GM21786 (cell line): ENCODE data around the gene CAMK2N1.
A peak's percentile ranks its signal among the peaks of the same experiment; 100 is the strongest.
"Not testable (repeated sequence)": the region's sequence is repeated elsewhere in the genome, so short reads cannot be mapped to it uniquely, and the experiment has no call there.

Experiments
- ATAC-seq: cut with Tn5 transposase; IDR thresholded peaks from one replicate; pipeline ENCODE4 v1.9.1; 2021; ENCODE audit not compliant: unreplicated experiment

CAMK2N1 gene

DNA sequence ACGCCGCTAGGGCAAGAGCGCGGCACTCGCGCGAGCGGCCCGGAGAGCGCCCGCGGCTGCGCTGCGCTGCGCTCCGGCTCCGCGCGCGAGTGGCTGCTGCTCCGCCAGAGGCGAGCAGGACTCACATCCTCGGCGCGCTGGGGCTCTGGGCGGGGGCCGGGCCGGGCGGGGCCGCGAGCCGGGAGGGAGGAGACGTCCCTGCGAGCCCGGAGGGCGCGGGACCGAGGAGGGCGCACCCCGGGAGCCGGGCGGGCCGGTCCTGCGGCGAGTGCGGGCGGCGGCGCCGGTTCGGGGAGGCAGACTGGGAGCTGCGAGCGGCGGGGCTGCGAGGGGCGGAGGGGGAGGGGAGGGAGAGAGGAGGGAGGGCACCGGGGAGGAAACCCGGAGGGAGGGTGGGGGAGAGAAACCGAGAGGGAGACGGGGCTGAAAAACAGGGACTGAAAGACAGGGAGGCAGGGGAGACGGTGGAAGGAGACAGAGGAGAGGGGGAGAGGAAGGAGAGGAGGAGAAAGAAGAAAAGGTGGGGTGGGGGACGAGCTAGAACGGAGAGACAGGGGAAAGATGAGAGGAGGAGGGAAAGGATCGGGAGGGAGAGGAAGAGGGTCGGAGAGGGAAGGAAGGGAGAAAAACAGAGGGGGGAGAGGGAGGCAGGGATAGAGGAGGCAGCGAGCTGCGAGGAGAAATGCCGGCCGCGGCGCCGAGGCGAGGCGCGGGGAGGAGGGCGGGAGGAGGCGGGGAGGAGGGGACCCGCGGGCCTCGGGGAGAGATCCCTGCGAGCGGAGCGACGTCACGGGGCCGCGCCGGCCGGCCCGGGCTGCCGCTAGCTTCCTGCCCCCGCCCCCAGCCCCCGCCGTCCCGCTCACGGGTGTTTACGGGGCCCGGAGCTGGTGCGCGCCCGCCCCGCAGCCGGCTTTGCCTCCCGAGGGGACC, at the start of gene CAMK2N1:
TSS of gene CAMK2N1 (minus strand) at position 684 of the 930 bp plus-strand sequence. CDS start 831 bp downstream, outside the sequence.
- ATAC-seq: no peak

DNA sequence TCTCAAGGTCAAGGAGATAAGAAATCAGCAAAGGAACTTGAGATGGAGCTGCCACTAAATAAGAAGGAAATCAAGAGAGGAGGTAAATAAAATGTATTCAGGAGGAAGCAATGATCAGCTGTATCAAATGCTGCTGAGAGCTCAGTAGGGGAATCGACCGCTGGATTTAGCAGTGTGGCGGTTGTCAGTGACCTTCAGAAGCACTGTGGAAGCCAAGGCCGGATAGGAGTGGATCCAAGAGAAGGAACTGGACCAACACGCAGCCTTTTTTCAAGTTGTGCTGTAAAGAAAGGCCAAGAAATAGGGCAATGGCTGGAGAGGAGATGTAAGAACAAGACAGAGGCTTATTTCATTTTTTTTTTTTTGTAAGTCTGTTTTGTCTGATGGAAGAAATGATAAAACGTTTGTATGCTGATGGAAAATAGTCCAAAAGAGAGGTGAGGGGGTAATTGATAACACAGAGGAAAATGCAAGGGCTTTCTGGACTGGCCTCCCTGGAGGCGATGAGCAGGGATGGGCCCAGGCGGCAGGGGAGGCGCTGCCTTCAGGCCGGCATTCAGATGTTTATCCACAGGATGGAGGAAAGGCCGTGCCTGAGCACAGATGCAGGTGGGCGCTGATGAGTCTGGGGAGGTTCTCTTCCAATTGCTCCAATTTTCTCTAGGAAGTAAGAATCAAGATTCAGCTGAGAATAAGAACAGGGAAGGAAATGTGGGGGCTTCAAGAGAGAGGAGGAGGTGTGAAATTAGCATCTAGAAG, 48.8 kb upstream of the CAMK2N1 start:
- ATAC-seq: no peak

DNA sequence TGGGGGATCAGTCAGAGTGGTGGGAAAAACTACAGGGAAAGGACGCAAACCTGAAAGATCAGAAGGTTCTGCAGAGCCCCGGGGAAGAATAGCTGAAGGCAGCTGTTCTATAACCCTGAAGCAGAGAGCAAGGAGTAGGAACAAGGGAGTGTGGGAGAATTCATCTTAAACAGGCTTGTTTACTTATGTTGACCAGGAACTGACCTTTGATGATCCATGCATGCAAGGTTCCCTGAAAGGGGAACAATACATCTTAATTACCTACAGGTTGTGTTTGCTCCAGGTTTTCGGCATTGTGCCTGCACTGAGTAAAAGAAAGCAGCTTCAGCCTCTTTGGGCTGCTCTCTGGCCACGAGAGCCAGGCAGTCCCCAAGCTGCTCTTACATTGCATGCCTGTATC, 47.6 kb upstream of the CAMK2N1 start:
- ATAC-seq: no peak

DNA sequence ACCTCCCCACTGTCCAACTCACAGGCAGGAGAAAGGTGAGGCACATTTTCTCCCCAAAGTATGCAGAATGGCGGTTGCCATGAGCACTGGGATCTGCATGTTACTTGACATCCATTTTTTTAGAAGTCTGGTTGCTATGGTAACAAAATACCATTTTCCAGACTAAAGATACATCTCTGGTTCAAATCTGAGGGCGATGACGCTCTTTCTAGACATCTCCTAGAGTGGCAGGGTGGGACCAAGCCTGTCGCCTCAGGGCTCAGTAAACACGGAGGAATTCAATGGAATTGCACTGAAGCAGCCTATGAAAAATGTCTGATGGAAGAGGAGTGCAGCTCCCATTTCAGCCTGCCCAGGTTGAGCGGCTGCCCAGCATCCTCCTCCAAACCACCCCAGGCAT, 44.9 kb upstream of the CAMK2N1 start:
- no peak for ATAC-seq

DNA sequence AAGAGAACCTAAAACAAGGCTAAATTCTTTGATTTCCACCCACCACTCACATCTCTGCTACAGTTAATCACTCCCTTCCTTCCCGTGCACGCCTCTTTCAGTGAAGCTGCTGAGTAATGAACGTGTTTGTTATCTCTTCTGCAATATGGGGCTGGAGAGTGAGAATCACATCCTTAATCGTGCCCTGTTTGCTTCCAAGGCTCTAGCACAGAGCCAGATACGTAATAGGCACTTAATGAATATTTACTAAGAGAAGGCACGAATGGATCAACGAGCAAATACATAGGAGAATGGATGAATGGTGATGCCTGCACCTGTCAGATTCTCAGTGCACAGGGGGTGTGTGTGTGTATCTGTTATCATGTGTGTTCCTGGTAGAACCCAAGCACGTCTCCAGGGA, 44.3 kb upstream of the CAMK2N1 start:
- no peak for ATAC-seq

DNA sequence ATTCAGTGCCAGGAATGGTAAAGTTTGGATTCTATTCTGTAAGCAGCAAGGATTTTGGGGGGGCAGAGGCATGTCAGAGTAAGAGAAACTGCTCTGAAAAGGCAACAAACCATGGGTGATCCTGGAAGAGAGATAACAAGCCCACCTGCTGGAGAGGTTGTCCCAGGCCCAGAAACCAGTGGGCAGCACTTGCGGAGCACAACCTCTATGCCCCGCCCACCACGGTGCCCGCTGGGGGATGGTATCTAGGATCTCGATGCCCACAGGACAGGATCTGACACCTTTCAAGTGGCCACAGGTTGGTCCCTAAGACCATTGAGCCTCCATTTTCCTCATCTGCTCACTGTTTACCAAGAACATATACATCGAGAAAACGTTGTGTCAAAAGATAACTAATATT, 42.2 kb upstream of the CAMK2N1 start:
- no peak for ATAC-seq

DNA sequence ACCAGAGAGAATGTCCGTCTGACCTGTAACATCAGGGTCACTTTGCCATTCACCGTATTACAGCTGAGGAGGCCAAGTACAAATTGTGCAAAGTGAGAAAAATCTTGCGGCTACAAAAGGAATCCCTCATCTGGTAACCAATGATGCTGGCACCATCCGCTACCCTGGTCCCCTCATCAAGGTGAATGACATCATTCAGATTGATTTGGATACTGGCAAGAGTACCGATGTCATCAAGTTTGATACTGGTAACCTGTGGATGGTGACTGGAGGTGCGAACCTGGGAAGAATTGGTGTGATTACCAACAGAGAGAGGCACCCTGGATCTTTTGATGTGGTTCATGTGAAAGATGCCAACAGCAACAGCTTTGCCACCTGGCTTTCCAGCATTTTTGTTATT, 40.3 kb upstream of the CAMK2N1 start:
- ATAC-seq: no peak

DNA sequence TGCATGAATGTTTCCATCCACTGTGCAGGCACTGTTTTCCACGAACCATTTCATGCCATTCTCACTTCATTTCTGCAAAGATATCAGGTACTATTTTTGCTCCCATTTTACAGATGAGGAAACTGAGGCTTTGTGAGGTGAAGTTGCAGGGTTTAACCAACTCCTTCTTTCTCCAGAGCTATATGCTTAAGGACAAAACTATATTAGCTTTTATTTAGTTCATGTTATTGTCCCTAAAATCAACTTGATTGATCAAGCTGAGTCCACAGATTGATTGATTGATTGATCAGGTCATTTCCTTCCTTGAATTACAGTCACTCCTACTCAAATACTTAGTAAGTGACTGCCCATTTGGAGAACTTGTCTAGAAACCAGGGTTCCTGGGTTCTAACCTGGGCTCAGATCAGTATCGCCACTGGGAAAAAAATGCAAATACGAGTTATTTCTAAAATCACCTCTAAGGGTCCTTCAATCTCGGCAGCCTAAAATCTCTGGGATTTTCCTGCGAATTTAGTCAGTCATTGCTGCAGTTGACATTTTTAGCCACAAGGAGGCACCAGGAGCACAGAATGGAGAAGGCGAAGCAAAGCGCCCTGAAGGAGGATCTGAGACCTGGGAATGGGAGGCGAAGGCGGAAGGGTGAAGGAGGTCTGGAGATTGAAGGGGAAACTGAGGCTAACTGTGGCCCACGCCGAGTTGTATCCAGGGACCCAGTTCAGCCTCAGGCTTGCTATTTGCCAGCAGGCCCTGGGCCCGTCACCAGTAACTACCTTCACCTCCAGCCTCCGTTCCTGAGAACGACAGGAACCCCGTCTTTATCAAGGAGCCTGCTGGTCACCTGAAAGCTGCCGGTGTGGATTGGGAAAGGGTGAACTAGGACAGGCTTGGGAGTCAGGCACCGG, 36.2 kb upstream of the CAMK2N1 start:
- no peak for ATAC-seq

DNA sequence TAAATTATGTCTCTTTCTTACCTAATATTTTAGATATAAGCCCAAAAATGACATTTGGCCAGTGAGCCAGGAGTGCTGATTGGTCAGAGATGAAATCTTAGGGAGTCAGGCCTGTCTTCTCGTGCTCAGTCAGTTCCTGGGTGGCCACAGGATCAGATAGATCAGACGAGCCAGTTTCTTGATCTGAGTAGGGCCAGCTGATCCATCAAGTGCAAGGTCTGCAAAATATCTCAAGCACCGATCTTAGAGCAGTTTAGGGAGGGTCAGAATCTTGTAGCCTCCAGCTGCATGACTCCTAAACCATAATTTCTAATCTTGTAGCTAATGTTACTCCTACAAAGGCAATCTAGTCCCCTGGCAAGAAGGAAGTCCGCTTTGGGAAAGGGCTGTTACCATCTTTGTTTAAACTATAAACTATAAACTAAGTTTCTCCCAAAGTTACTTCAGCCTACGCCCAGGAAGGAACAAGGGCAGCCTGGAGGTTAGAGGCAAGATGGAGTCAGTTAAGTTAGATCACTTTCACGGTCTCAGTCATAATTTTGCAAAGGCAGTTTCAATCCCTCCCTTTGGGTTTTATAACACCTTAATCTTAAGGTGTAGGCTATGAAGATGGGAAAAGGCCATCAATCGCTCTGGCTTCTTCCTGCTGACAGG, 33.7 kb upstream of the CAMK2N1 start:
- not testable (repeated sequence) for ATAC-seq

DNA sequence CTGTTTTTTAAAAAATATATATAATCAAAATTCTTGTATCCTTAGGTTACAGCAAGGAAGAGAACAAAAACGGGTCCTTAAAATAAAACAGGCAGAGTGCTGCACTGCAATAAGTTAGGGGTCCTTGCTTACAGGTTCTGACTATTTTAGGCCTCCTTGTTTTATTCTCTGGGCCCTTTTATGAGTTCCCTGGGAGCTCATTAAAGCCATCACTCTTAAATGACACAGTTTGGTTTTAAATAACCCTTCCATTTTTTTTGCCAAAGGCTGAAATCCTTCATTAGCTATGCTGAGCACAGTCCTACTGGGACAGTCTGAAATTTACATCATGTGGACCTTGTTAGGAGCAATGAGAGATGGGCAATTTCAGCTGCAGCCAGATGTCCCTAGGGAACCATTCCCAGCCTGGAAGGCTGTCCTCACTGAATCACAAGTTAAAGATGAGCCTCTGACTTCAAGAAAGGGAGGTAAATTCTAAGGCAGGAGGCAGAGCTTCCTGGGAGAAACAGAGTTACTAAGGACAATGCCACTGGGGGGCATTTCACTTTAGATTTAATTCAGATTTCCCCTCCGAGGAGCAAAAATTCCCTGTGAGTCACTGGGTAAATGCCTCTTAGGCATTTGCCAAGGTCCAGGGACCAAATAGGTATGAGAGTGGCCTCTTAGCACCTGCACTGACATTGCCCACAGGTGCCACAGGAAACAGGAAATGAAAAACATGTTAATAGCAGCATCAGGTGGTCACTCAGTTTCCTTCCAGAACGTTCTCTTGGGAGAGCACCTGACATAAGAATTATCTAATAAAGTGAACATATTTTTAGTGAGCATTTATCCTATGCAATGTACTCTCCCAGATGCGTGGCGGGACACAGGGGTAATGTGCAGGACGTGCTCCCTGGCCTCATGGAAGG, 25.8 kb upstream of the CAMK2N1 start:
- no peak for ATAC-seq

DNA sequence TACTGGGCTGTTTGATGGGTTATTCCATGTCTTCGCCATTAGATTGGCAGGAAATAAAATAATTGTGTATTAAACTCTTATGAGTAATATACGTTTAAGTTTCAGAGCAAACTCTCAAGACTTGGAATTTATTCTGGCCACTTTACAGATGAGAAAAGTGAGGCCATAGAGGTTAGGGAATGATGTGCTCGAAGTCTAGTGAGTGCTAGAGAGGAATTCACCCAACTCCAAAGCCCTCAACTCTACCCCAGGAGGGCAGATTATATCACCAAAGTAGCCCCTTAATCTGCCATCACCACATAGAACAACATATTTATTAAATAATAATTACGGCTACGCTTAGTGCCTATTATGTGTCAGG, 22.4 kb upstream of the CAMK2N1 start:
- ATAC-seq: no peak

DNA sequence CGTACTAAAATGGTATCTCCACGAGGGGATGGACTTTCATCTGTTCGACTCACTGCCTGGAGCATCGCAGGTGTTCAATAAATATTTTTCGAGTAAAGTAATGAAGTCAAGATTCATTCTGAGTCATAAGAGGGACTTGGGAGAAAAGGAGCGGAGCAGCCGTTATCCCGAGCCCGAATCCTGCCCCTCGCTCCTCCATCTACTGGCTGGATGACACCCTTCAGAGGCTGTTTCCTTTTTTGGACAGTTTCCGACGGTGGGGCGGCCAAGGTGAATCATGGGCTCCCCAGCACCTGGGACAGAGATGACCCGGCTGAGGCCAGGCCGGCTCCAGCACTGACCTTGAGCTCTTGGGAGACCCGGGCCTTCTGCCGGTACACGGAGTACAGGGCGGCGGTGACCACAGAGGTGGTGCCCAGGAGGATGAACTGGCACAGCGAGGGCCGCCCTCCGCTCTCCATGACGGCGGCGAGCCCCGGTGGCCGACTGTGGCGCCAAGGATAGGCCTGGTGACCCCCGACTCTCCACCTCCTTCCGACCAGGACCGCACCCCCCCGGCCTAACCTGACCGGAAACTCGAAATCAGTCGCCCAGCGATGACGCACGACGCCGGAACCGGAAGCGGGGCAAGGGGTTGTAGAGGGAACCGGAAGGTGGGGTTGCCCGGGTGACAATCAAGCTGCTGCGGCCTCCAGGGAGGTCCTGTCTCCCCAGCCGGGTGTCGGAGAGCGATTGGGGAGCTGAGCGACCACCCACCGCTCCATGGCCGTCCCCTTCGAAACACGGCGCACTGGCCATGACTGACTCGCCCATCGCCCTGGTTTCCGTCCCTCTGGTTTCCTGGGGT, 21.8 kb upstream of the CAMK2N1 start, which contains the start of gene MUL1:
TSS of gene MUL1 (minus strand) at position 588 of the 847 bp plus-strand sequence. CDS start at position 461, 127 bp downstream.
- ATAC-seq: peak; percentile 91

DNA sequence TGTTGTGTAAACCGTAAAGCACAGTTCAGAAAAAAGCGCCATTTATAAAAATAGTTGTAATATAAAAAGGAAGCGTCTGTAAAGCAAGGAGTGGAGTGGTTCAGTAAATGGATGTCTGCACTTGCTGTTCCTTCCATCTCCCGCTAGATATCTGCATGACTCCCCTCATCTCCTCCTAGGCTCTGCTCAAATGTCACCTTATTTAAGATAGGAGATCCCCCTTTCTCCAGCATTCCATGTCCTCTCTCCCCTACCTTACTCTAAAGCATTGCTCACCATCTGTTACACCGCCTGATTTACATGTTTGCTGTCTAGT, 21.2 kb upstream of the CAMK2N1 start:
- no peak for ATAC-seq

DNA sequence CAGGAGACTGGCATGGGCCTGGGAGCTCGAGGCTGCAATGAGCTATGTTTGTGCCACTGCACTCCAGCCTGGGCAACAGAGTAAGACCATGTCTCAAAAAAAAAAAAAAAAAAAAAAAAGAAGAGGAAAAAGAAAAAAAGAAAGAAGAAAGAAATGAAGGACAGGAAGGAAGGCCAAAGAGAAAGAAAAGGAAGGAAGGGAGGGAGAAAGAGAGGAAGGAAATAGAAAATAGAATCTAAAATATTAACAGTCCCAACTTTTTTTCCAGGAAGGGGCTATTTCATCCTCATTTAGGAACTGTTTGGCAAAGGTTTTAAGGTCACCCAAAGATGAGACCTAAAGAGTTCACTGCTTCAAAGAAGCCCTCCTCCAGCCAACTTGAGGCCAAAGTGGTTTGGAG, 19.5 kb upstream of the CAMK2N1 start:
- ATAC-seq: no peak

DNA sequence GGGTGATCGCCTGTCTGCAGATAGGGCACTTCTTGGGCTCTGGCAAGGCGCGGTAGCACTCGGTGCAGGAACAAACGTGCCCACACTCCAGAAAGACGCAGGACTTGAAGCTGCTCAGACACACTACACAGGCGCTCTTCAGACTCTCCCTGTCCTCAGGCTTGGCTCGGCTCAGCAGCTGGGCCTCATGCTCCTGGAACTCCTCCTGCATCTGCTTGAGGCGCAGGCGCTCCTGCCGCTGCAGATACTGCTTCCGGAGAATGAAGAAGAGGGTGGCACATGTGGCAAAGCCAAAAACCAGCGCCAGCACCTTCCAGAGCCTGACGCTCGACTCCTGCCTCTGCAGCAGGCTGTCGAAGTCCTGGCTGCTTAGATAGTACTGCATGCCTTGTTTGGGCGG, 14.7 kb upstream of the CAMK2N1 start:
- no peak for ATAC-seq

DNA sequence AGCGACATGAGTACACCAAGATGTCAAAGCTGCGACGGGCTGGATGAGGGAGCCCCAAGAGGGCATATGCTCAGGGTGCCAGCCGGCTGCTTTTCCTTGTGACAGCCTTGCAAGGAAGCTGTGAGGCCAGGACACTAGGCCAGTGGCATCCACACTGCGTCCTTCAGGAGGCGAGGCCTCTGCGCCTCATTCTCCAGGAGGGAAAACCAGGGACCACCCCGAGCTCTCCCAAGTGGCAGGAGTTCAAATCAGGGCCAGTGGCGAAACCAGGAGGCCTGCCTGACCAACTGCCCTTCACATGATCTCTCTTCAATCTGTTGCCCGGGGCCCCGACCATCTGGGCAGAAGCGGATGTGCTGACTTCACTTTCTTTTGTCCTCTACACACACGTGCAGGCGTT, 13.7 kb upstream of the CAMK2N1 start:
- ATAC-seq: no peak

DNA sequence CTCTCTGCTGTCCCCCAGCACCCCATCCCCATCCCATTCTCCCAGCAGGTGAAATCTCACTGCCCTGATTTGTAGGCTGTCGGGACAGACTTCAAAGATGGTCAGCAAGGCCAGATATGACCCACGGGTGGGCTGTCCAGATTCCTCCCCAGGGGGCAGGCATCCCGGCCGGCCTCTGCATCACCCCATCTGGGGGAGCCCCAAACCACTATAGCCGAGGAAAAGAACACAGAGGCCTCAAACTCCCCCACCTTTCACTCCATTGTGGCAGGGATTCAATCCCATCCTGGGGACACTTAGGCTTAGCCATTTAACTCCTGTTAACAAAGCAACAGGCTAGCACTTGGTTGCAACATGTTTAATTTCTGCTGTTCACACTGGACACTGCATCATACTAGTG, 13.1 kb upstream of the CAMK2N1 start:
- no peak for ATAC-seq

DNA sequence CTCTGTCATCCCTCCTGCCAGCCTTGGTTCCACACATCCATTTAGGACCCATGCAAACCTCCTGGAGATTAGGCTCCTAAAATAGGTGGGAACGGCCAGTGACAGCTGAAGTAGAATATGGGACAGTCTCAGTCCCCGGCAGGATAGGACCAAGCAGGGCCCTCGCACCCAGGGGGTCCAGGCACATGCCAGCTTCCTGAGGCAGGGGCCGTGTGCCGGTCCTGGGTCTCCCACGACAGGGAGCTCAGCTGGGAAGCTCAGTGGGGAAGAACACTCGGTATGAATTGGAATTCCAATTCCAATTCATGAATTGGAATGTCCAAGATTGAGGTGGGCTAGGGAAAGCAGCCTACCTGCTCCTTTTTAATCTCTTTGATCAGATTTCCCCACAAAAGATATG, 12.1 kb upstream of the CAMK2N1 start:
- no peak for ATAC-seq

DNA sequence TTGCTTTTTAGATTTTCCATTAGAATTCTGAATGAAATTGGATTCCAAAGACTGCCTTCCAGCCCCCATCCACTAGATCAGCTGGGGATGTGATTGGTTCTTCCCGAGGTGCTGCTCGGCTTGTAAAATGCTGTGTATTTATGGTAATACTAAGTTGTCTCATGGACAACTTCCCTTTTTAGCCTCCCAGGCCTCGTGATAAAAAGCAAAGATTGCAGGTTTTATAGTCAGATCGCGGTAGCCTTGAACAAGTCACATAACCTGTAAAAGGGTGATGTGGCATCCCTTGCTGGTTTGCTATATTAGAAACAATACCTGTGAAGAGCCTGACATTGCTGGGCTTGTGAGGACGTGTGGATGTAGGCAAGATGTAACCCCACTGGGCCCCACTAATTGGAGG, 11.5 kb upstream of the CAMK2N1 start:
- ATAC-seq: no peak
